Right renal cortex interstitium (tissue), 3 donors: Measurements from ENCODE around the gene COPS9. TPM values are rescaled to one million over a fixed set of nuclear protein-coding genes. Genes with fewer than 3 reads are reported as not detected.

Experiments used
- DNase-seq, 3 donors: peaks; one replicate each; pipeline ENCODE4 v3.0.0-alpha.2; 2013; ENCODE audit warnings: low read depth in 3 of 3, low spot score in 2 of 3
- polyA plus RNA-seq, 3 donors: library from polyadenylated mRNA; unstranded; fragments of 120-200 nt; gene quantifications; one replicate each; pipeline ENCODE4 v1.2.1, GENCODE V29; 2013; ENCODE audit not compliant: insufficient read length in 3 of 3

The COPS9 gene
- 10 to 100 TPM; 62.4 to 79.2 (median 78.8) TPM for polyA plus RNA-seq

DNA sequence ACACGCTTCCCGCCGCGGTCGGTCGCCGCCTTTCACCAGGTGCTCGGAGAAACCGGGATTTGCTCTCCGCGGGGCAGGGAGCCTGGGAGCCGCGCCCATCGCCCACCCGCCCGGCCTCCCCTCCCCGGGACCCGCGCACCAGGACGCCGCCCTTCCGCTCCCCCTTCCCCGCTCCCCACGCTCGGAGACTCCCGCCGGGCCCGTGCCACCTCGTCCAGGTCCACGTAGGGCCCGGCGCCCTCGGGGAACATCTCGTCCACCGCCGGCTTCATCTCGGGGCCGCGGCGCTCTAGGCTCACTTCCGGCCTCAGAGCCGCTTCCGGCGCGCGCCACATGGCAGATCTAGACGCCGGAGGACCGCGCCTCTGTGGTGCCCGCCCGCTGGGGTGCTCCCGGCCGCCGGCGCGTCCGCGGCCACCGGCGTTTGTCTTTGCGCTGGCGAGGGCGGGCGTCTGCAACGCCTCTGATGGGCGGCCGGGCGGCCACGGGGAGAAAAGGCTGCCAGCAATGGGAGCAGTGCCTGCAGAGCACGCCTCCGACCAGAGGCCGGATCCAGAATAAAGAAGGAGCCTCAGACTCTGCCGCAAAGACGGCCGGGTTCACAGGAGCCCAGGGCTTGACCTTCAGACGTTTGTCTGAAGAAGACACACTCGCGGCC lies at the start of gene COPS9:
TSS of gene COPS9 (minus strand) at position 293 of the 658 bp plus-strand sequence. CDS start at position 272, 21 bp downstream.
- DNase-seq = peak; percentile 48 to 77 (median 77)

DNA sequence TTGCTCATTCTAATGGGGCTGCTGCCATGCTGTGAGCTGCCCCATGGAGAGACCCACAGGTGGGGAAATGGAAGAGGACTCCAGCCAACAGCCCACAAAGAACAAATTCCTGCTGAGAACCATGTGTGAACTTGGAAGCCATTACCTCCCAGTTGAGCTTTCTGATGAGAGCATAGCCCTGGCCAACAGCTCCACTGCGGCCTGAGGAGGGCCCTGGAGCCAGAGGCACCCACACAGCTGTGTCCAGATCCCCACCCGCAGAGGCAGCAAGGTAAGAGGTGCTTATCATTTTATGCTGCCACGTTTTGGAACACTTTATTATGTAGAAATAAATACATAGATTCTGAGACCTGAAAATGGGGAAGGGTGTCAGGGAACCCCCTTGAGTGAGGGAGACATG lies 48.6 kb upstream of the COPS9 start:
- no peak for DNase-seq

DNA sequence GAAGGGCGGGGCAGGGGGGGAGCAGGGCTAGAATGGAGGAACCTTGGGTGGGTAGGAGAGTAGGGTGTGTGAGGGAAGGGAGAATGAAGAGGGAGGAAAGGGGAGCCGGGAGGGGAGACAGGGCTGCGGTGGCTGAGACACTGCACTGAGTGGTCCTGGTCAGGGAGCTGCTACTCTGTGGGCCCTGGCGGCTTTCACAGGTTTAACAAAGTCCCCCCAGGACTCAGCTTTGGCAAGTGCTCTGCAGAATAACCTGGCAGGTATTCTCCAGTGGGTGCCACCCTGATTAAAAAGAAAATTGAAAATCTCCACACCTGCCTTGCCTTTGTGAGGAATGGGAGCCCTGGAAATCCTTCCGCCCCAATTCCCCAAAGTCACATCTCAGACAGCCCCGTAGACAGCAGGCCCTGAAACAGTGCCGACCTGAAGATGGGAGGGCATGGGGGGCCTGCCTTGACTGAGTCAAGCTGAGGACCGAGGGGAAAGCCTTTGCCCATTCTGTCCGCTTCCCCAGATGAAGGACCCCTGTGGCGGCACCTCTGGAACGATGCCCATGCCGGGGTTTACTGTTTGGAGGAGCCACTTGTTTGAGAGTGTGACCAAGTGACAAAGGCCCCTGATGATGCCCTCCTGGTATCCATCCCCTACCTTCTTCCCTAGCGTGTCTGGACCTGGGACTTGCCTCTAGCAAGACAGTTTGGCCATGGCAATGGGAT lies 47.9 kb upstream of the COPS9 start:
- DNase-seq = no peak

DNA sequence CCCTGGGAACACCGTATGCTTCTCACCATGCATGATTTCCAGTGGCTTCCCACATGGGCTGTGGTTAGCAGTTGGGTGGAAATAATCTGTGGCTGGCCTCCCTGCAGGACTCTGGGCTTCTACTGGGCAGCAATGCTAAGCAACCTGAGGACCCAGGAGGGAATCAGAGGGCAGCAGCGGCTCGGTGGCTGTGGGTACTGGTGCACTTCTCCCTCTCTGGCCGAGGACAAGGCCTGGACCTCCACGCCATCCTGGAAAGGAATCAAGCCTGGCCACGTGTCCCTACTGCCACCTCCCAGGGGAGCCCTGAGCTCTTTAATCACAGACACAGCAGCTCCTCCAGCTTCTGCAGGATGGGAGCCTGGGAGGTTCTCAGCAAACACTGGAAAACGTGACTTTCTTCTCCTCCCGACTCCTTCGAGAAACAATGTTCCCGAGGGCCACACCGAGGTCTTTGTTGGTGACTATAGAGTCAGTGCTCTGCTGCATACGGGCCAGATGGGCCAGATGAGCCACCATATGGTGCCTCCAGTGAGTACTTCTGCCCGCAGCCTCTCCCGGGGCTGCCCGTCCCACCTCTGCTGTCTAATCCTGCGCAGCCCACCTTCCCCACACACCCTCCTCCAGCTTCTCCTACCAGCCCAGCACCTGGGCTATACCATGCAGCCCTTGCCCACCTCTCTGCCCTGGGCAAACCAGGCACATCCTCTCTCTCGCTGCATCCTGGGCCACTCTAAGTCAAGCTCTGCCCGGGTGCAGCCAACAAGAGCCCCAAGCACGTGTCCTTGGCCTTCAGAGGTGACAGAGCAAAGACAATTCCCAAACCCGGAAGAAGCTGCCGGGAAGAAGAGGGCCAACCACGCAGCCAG lies 47.1 kb upstream of the COPS9 start:
- DNase-seq = no peak

DNA sequence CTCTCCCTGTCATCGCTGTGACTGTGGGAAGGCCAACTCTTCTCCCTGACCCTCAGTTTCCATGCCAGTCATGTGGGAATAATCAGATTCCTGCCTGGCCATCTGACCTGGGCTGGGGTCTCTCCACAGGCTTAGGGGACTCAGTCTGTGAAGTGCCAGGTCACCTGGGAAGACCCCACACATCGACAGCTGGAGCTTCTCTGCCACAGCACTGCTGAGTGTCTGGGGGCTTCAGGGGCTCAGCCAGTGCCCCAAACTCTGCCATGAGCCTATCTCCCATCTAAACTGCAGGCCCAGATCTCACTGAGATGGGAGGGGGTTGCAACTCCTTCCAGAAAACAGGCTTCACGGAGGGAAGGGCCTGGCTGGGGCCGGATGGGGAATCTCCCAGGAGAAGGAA lies 46.4 kb upstream of the COPS9 start:
- no peak for DNase-seq

DNA sequence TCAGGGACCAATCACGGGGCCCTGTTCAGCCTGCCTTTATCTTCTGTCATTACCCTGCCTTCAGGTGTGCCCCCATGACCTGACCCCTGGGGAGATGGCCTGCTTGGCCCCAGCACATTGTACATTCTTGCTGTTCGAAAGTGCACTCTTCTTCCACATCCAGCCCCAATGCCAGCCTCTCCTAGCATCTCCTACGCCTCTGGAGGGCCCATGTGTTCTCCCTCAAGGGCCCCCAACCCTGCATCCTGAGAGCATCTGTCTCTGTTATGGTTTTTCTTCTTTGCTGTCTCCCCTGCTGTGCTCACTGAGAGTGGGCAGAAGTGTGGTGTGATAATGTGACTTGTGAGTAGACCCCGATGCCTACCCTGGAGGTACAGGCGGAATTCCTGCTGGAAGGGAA lies 45.9 kb upstream of the COPS9 start:
- no peak for DNase-seq

DNA sequence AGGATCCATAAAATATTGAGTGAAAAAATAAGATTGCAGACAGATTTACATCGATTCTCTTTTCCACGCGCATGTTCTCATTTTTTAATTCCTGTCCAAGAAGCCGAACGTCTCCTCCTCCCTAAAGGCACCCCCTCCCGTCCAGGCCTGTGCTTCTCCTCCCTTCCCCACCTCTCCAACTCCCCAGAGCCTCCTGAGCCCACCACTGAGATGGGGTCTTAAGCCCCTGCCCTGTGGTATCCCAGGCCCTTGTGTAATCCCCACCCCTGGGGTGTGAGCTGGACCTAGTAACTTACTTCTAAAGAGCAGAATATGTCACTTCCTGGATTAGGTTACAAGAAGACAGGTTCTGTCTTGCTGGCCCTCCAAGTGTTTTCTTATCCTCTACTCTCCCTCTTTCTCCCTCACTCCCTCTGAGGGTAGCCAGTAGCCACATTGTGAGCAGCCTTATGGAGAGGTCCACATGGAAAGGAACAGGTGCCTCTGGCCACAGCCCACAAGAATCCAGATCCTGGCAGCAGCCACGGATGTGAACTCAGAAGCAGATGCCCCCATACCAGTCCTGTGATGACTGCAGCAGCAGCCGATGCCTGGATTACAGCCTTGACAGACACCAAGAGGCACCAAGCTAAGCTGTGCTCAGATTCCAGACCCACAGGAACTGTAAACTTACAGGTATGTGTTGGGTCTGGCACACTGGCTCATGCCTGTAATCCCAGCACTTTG lies 44.0 kb upstream of the COPS9 start:
- no peak for DNase-seq

DNA sequence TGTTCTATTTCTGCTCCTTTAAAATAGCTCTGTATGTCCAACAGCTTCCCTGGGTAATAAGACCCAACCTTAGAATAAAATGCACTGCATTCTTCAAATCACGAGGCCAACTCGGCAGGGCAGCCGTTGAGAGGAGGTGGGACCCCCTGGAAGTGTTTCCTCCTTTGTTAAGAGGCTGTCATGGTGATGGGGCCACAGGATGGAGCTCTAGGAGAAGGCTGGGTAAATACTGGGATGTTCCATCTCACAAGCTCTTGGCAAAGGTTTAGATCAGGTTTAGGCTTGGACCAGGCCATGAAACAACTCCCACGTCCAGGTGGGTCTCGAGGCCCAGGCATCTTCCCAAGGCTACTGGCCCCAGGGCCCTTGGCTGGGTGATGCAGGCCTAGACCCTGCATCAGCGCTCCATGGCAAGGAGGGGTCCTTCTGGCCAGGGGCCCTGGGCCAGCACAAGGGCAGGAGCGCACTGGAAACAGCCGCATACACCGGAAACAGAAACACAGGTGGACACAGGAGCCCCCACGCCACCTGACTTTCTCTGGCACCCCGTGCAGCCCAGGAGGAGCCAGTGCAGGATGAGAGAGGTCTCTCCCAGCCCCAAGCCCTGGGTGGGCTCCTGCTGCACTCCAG lies 43.2 kb upstream of the COPS9 start:
- no peak for DNase-seq

DNA sequence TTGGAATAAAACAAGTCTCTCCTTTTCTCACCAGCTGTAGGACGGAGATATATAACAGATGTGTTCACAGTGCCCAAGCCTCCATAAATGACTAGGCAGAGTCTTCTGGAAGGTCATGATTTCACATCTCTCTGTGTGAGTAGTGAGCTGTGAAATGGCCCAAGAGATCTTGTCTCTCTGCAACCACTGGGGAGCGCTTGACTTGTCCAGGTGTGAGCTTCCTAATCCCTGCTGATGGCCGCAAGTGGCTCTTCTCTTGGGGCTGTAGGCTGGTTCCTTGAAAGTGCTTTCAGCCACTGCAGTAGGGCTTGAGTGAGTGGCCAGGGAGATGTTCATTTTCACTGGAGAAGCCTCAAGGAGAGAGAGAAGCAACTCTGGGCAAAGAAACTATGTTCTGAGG lies 42.5 kb upstream of the COPS9 start:
- DNase-seq = no peak

DNA sequence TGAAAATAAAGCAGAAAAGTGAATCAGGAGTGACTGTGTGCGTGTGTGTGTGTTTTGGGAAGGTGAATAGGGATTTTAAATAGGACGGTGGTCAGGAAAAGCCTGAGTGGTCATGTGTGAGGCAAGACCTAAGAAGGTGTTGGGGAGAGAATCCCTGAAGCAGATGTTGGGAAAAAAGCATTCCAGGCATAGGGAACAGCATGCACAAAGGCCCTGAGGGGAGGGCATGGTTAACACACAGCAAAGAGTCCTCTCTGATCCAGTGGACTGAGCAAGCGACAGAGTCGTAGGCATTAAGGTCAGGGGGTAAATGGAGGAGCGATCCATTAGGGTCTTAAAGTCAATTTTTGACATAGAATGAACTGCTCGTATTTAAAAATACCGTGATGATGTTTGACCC lies 38.4 kb upstream of the COPS9 start:
- no peak for DNase-seq

DNA sequence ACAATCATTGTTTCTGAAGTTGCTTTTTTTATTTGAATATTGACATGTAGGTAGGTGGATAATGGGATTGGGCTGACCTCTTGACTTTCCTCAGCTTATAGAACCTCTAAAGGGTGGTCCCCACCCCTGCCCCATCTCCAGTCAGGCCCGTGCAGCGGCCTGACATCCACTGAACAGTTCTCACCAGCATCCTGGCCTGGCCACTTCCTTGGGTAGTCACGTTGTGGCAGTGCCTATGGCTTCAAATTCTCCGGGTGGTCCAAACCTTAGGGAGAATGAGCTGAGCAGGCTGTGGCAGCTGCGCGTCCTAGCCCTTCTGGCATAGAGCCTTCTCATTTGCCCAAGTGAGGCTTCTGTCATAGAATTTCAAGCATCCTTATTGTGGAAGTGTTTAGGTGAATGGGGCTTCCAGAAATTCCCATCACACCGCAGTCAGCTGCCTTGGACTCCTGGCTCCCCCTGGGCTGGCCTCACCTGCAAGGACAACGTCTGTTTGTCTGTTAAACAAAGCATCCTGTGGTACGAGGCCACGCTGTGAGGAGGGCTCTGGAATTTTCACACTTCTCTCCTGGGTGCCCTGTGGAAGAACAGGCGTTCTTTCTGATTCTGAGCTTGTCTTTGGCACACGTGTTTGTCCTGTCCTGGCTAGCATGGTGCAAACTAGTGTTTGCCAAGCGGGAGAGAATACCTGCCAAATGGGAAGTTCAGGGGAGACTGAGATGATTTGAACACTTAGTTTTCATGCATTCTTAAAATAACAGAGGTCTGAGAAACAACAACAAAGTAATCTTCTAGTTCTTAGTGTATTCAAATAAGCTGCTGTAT lies 36.2 kb upstream of the COPS9 start:
- no peak for DNase-seq

DNA sequence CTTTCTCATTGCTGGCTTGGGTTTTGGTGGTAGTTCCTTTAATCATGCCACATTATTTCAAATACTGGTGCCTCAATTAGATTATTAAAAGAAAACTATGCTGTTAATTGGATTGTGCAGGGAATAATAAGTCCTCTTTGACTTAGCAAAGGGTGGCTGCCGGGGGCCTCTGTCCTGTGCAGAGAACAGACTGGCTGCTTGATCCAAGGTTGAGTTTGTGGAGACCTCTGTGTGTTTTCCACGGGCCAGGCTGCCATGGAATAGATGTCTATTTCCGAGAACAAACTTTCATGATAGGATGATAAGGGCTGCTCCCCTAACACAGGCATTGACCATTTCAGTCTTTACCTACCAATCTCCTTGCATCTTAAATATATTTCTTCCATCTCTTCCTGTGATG lies 34.8 kb upstream of the COPS9 start:
- no peak for DNase-seq

DNA sequence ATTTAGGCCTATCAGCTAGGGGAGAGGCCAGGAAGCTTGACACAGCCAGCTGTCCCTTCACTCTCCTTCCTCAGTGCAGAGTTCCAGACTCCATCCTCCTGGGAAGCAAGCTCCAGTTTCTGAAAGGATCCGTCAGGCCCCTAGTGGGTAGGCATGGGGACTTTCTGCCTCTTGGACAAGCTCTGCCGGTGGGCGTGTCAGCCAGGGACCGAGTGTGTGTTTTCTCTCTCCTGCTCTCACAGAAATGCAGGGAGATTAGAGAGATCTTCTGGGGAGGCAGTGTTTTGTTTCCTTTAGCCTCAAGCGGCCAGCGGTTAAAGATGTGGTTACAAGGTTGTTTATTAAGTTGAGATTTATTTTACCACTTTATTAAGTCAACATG lies 34.2 kb upstream of the COPS9 start:
- DNase-seq = no peak

DNA sequence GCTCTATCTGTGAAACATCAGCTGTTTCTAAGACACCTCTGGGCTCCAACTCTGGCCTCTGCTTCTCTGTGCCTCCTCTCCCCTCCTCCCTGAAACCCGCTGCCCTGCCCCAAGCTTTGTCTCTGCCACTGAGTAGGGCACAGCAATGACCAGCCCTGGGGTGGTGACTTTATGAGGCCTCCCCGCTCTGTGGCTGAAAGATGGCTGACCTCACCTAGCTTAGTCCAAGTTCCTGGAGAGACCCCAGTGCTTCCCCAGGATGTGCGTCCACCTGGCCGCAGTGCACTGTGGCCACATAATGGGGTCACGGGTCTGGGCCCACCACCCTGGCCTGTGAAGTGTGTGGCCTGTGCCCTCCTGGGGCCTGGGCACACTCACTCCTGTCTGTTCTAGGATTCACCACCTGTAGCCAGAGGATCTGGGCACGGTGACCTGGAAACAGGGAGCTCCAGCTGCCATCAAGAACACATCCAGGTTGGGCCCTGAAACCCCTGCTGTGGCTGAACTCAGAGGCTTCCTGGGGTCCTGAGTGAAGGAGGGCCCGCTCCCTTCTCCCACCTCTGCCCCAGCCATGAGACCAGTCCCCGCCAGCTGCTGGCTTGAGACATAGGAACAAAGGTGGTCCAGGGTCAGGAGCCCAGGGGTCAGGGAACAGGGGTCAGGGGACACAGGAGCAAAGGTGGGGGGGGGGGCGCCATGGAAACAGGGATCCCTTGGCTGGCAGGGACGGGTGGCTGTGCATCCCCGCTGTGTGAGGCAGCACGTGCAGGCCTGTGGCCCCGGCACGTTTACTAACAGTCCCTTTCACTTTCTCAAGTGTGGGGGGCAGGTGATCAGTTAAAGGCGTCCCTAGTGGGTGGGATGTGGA lies 33.6 kb upstream of the COPS9 start:
- DNase-seq = no peak

DNA sequence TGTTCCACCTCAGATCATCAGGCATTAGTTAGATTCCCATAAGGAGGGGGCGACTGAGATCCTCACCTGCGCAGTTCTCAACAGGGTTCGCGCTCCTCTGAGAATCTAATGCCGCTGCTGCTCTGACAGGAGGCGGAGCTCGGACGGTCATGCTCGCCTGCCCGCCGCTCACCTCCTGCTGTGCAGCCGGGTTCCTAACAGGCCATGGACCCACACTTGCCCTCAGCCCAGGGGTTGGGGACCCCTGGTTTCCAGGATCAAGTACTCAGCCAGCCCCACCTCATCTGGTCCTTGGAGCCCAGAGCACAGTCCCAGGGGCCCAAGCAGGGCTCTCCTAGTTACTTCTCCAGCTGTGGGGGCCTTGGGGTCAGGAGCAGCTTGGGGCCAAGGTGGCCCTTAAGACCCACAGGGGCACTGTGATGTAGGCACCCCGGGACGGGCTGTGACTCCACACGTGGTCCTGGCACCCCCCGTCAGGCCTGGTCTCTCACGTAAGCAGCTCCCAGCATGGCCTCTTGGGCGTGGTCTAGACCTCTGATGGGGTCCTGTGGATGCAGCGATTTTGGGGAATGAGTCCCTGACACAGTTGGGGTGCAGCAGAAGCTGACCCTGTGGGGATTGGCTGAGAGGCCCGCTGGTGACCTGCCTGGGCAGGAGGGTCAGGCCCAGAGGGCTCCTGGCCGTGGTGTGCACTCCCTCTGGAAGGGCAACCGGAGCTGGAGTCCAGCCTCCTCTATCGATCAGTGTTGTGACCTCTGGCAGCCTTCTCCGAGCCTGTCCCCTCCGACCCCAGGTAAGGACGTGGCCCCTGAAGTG lies 32.6 kb upstream of the COPS9 start:
- DNase-seq = no peak

DNA sequence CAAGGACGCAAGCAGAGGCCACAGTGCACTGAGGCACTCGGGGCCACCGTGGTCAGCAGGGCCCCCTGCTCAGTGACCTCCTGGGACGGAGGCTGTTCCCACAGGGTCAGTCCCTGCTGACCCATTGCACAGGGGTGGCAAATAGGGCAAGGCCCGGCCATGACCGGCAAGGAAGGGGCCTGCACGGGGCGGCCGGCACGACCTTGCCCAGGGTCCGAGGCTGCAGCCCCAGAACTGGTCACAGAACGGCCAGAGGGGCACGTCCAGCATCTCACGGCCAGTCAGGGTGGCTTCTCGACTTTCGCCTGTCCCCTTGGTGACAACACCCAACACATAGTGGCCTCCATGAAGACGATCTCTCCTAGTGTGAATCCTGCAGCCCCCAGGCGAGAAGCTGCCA lies 31.9 kb upstream of the COPS9 start:
- no peak for DNase-seq

DNA sequence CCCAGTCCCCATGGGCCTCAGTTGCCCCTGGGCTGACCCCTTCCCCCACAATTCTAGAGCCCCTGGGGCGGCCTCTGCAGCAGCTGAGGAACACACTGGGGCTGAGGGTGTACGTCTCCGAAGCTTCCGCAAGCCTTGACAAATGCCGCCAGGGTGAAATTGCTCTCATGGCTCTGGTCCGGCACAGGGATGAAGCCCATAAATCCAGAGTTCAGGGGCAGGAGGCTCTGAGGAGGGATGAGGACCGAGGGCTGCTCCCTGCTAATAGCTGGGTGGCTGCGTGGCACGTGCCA lies 31.4 kb upstream of the COPS9 start:
- no peak for DNase-seq
